GM21447 (cell line): Measurements from ENCODE around the gene TRIM46.
A peak's percentile ranks its signal among the peaks of the same experiment; 100 is the strongest.
"Not testable (repeated sequence)": the region's sequence is repeated elsewhere in the genome, so short reads cannot be mapped to it uniquely, and the experiment has no call there.

Experiments
- ATAC-seq: cut with Tn5 transposase; IDR thresholded peaks from one replicate; pipeline ENCODE4 v1.9.1; 2021; ENCODE audit not compliant: unreplicated experiment

TRIM46 gene

GRCh38 chr1:155186067-155186793 lies 12.6 kb downstream of the TRIM46 start:
- no peak for ATAC-seq

- no peak for ATAC-seq
Observed at GRCh38 chr1:155186794-155187455, 13.3 kb downstream of the TRIM46 start.

DNA sequence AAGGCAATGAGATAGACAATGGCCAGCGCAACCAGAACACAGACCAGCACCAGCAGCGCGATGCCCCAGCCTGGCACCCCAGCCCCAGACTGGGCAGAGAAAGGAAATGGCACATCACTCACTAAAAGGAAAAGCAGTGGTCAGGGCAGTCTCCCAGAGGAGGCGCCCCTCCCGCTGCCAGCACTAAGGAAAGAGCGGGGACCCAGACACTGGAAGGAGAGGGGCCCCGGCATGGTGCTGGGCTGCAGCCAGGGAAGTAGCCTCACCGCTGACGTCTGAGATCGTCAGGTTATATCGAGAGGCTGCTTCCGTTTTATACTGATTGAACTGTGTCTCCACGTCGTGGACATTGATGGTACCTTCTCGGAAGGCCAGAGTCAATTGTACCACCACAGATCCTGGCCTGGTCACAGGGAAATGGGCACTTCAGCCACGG lies 13.8 kb downstream of the TRIM46 start:
- ATAC-seq, result no peak

DNA sequence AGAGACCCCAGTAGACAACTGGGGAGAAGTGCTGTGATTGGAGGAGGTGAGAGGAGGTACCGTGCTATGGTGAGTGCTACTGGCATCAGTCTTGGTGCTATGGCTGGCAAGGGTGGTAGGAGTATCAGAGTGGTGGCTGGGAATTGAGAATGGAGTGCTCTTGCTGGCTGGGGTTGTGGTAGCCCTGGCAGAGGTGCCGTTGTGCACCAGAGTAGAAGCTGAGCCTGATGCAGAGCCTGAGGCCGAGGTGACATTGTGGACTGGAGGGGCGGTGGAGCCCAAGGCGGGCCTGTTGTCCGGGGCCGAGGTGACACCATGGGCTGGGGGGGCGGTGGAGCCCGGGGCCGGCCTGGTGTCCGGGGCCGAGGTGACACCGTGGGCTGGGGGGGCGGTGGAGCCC lies 14.6 kb downstream of the TRIM46 start:
- no peak for ATAC-seq

- not testable (repeated sequence) for ATAC-seq
Observed at GRCh38 chr1:155189926-155190325, 16.3 kb downstream of the TRIM46 start.

GRCh38 chr1:155191904-155192303 lies 18.3 kb downstream of the TRIM46 start:
- no peak for ATAC-seq

- ATAC-seq, result no peak
Observed at GRCh38 chr1:155192346-155193274, 19.0 kb downstream of the TRIM46 start.

DNA sequence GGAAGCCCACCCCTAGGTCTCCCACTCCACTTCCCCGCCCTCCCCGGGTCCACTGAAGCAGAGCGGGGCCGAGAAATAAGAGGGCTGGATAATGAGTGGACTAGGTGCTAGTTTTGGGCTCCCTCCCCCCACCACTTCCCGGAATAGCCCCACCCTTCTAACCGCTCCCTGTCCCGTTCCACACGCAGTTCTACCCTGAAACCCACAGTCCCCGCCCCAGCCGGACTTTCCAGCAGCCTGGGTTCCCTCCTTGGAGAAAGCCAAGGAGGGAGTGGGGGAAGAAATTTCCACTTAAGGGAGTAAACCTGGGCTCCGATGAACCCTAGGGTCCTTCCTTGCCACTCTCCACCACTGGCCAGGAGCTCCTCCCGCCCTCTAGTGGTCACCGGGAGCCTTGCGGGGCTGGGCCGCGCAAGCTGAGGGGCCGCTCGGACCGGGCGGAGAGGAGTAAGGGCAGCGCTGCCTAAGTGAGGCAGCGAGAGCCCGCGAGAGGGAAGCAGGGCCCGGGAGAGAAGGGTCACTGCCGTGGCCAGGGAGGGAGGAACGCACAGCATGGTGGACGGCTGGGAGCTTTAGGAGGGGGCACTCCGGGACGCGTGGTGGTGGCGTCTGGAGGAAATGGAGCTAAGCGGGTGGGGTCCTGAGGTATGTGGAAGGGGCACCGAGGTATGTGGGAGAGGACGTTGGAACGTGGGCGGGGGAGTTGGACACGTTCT lies 19.8 kb downstream of the TRIM46 start:
- ATAC-seq, result peak; percentile 62

DNA sequence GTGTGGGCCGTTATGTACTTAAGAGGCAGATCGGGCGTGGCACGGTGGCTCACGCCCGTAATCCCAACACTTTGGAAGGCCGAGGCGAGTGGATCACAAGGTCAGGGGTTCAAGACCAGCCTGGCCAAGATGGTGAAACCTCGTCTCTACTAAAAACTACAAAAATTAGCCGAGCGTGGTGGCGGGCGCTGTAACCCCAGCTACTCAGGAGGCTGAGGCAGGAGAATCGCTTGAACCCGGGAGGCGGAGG lies 20.3 kb downstream of the TRIM46 start:
- not testable (repeated sequence) for ATAC-seq

DNA sequence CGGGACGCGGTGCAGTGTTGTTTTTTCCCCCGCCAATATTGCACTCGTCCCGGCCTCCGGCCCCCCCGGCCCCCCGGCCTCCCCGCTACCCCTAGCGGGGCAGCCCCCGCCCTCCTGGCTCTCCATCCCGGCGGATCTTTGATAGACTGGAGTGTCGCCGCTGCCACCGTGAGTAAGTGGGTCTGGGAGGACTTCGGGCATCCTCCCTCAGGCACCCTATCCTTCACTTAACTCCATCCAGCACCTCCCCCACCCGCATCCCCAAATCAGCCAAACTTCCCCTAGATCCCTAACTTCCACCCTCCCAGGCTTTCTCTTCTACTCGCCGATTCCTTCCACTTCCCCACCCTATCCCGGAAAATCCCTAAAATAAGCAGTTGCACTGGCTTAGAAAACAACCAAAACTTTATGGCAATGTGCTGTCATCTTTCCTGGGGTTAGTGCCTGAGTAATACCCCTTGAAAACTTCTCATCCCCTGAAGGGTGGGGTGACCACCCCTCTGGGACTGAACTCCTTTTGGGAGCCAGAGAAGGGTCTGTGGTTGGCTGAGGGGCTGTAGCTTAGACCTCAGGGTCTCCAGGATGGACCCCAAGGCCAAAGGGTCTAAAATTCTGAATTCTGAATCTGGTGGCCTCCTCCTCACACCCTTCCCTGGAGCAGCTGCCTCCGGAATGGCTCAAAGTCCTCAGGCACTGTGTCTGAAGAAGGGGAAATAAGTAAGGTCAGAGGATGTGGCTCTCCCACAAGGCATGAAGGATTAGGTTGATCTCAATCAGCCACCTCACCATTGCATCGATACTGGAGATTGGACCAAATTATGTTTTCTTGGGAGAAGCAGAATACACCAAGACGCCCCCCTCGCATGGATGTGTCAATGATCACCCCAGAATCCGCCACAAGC lies 21.8 kb downstream of the TRIM46 start:
- ATAC-seq, result no peak

GRCh38 chr1:155196103-155196892 lies 22.6 kb downstream of the TRIM46 start:
- no peak for ATAC-seq

GRCh38 chr1:155196893-155197638 lies 23.4 kb downstream of the TRIM46 start:
- ATAC-seq, result no peak

DNA sequence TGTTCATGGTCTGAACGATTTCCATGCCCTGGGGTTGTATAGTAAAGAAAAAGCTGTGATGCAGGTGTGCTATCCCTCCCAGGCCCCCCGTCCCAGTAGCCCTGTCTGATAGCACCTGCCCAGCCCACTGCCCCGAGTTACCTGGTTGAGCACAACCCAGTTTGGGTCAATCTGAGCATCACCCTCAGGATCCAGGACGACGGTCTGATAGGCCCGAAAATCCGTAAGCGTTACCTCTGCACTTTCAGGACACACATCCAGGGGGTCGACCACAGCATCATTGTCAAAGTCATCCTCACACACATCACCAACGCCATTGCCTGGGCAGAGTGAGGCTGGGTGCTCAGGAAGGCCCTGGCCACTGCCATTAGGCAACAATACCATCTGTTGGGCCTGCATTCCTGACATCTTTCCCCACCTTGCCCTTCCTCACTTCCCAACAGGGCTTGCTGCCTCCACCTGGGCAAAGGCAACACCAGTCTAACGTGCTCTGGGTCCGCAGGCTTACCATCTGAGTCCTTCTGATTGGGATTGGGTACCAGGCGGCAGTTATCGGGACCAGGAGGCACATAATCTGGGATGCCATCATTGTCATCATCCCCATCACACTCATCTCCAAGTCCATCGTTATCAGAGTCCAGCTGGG lies 24.4 kb downstream of the TRIM46 start:
- ATAC-seq, result no peak

GRCh38 chr1:155198547-155198906 lies 24.9 kb downstream of the TRIM46 start:
- ATAC-seq, result no peak

DNA sequence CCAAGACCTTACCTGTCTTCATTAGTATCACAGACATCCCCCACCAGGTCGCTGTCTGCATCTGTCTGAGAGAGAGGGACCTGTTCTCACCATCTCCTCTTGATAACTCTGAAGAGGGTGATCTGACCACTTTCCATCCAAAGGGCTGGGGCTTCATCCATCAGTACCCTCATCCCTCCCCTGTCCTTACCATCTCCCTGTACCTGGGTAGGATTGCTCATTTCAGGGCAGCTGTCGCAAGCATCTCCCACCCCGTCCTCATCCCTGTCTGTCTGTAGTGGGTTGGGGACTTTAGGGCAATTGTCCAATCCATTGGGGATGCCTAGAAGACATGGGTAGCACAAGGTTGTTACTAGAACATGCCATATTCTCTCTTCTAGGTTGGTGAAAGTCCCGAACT lies 26.1 kb downstream of the TRIM46 start:
- no peak for ATAC-seq

- ATAC-seq, result no peak
Observed at GRCh38 chr1:155200920-155201319, 27.3 kb downstream of the TRIM46 start.

DNA sequence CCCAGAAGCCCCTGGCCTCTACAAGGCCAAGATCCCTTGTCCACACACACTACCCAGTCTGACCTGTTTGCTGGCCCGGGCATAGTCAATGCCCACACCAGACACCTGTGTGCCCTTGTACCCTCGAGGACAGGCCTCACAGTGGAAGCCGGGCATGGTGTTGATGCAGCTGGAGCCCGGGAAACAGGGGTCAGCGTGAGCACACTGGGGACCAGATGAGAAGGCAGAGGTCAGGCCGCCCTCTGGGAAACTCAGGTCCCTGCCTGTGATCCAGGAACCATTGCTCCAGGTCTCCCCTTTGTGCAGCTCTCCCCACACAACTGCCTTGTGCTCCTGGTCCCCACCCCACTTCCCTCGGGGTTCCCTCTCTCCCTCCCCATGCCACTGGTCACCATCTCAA lies 28.5 kb downstream of the TRIM46 start:
- no peak for ATAC-seq
